IPS DF 4.7 (cell line): ENCODE results near the gene DNAJC18.

Experiments used
- DNase-seq: peaks from one replicate; pipeline ENCODE4 v3.0.0-alpha.2; 2013; ENCODE audit warnings: low spot score; ENCODE audit errors: extremely low read depth

The DNAJC18 gene

GRCh38 chr5:139403787-139404483 lies 35.4 kb downstream of the DNAJC18 start, which contains the start of gene SPATA24:
Gene SPATA24, minus strand, starts transcription at chr5:139404089. Its CDS starts 29 bp downstream, at chr5:139404060.
- no peak for DNase-seq

- DNase-seq = no peak
Observed at GRCh38 chr5:139403418-139403786, 35.9 kb downstream of the DNAJC18 start.

GRCh38 chr5:139402561-139403158 lies 36.7 kb downstream of the DNAJC18 start:
- DNase-seq = no peak

GRCh38 chr5:139401546-139401945 lies 37.8 kb downstream of the DNAJC18 start:
- DNase-seq = no peak

GRCh38 chr5:139399501-139400121 lies 39.7 kb downstream of the DNAJC18 start:
- no peak for DNase-seq

GRCh38 chr5:139397921-139398320 lies 41.4 kb downstream of the DNAJC18 start:
- no peak for DNase-seq

- no peak for DNase-seq
Observed at GRCh38 chr5:139396691-139397090, 42.6 kb downstream of the DNAJC18 start.

- no peak for DNase-seq
Observed at GRCh38 chr5:139395844-139396640, 43.3 kb downstream of the DNAJC18 start.

- DNase-seq = no peak
Observed at GRCh38 chr5:139394654-139395566, 44.4 kb downstream of the DNAJC18 start, which contains the start of gene PROB1. Gene PROB1, minus strand, starts transcription at chr5:139395104. Its CDS starts 23 bp downstream, at chr5:139395081.

- DNase-seq = no peak
Observed at GRCh38 chr5:139394123-139394653, 45.1 kb downstream of the DNAJC18 start.

- no peak for DNase-seq
Observed at GRCh38 chr5:139393497-139394122, 45.7 kb downstream of the DNAJC18 start.

- no peak for DNase-seq
Observed at GRCh38 chr5:139392678-139393496, 46.4 kb downstream of the DNAJC18 start.

- DNase-seq = no peak
Observed at GRCh38 chr5:139392324-139392677, 47.0 kb downstream of the DNAJC18 start.

- DNase-seq = no peak
Observed at GRCh38 chr5:139391570-139392323, 47.6 kb downstream of the DNAJC18 start.

- no peak for DNase-seq
Observed at GRCh38 chr5:139390639-139391569, 48.4 kb downstream of the DNAJC18 start.

- no peak for DNase-seq
Observed at GRCh38 chr5:139389701-139390638, 49.4 kb downstream of the DNAJC18 start, which contains the start of gene MZB1. Gene MZB1, minus strand, starts transcription at chr5:139389913. Its CDS starts 57 bp downstream, at chr5:139389856.
